ENCODE data around the gene TSC2. TPM values are rescaled to one million over a fixed set of nuclear protein-coding genes. Genes with fewer than 3 reads are reported as not detected.

Gene TSC2
- total and polyA plus RNA-seq, 9 of the 15 experiments (the other 6 are each of a cell fraction or from before 2014, with no cell fraction given), result 1.3 to 68.1 (median 16.6) TPM

DNA sequence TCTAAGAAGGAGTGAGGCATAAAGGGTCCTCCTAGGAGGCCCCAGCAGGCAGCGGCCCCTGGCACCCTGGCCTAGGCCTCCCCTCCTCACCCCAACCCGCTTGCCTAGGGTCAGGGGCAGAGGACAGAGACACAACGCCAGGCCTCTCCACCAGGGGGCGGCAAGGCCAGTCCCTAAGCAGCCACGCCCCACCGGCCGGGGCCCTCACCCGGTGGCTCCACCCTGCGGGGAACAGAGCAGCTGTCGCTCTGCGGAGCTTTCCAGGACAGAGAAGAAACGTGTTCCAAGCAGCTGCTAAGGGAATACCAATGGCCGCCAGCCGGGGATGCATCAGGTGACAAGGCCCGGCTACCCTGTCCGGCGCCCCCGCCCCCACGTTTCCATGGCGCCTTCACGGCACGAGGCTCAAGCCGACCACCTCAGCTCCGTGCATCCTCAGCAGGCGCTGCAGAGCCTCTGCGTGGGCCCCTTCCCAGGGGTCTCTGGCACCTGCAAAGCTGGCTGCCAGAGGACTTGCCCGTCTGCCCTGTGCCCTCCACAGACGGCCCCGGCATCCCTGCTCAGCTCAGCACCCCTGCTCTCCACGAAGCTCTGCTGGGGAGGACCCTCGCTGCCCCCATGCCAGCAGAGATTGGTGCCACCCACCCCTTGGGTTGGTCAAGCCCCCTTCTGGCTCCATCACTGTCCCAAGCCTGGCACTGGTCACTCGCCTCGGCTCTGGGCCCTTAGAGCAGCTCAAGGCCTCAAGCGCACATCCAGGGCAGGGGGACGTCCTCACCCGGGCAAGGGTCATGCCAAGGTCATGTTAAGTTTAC is 43.8 kb upstream of the TSC2 start (continued):
- TF ChIP-seq, protein P1, sequence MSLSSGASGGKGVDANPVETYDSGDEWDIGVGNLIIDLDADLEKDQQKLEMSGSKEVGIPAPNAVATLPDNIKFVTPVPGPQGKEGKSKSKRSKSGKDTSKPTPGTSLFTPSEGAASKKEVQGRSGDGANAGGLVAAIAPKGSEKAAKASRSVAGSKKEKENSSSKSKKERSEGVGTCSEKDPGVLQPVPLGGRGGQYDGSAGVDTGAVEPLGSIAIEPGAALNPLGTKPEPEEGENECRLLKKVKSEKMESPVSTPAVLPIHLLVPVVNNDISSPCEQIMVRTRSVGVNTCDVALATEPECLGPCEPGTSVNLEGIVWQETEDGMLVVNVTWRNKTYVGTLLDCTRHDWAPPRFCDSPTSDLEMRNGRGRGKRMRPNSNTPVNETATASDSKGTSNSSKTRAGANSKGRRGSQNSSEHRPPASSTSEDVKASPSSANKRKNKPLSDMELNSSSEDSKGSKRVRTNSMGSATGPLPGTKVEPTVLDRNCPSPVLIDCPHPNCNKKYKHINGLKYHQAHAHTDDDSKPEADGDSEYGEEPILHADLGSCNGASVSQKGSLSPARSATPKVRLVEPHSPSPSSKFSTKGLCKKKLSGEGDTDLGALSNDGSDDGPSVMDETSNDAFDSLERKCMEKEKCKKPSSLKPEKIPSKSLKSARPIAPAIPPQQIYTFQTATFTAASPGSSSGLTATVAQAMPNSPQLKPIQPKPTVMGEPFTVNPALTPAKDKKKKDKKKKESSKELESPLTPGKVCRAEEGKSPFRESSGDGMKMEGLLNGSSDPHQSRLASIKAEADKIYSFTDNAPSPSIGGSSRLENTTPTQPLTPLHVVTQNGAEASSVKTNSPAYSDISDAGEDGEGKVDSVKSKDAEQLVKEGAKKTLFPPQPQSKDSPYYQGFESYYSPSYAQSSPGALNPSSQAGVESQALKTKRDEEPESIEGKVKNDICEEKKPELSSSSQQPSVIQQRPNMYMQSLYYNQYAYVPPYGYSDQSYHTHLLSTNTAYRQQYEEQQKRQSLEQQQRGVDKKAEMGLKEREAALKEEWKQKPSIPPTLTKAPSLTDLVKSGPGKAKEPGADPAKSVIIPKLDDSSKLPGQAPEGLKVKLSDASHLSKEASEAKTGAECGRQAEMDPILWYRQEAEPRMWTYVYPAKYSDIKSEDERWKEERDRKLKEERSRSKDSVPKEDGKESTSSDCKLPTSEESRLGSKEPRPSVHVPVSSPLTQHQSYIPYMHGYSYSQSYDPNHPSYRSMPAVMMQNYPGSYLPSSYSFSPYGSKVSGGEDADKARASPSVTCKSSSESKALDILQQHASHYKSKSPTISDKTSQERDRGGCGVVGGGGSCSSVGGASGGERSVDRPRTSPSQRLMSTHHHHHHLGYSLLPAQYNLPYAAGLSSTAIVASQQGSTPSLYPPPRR (CRISPR knock-in tag; IDR thresholded peaks at IDR 0.05; ENCODE audit: borderline replicate concordance), result no peak; the same call in 1 of the 2 replicates
- TF ChIP-seq, protein P2, sequence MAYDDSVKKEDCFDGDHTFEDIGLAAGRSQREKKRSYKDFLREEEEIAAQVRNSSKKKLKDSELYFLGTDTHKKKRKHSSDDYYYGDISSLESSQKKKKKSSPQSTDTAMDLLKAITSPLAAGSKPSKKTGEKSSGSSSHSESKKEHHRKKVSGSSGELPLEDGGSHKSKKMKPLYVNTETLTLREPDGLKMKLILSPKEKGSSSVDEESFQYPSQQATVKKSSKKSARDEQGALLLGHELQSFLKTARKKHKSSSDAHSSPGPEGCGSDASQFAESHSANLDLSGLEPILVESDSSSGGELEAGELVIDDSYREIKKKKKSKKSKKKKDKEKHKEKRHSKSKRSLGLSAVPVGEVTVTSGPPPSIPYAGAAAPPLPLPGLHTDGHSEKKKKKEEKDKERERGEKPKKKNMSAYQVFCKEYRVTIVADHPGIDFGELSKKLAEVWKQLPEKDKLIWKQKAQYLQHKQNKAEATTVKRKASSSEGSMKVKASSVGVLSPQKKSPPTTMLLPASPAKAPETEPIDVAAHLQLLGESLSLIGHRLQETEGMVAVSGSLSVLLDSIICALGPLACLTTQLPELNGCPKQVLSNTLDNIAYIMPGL (CRISPR knock-in tag; IDR thresholded peaks at IDR 0.05), result 0 out of 2 replicates have a peak, but pooled peaks have one; percentile 63
- TF ChIP-seq, protein P3, sequence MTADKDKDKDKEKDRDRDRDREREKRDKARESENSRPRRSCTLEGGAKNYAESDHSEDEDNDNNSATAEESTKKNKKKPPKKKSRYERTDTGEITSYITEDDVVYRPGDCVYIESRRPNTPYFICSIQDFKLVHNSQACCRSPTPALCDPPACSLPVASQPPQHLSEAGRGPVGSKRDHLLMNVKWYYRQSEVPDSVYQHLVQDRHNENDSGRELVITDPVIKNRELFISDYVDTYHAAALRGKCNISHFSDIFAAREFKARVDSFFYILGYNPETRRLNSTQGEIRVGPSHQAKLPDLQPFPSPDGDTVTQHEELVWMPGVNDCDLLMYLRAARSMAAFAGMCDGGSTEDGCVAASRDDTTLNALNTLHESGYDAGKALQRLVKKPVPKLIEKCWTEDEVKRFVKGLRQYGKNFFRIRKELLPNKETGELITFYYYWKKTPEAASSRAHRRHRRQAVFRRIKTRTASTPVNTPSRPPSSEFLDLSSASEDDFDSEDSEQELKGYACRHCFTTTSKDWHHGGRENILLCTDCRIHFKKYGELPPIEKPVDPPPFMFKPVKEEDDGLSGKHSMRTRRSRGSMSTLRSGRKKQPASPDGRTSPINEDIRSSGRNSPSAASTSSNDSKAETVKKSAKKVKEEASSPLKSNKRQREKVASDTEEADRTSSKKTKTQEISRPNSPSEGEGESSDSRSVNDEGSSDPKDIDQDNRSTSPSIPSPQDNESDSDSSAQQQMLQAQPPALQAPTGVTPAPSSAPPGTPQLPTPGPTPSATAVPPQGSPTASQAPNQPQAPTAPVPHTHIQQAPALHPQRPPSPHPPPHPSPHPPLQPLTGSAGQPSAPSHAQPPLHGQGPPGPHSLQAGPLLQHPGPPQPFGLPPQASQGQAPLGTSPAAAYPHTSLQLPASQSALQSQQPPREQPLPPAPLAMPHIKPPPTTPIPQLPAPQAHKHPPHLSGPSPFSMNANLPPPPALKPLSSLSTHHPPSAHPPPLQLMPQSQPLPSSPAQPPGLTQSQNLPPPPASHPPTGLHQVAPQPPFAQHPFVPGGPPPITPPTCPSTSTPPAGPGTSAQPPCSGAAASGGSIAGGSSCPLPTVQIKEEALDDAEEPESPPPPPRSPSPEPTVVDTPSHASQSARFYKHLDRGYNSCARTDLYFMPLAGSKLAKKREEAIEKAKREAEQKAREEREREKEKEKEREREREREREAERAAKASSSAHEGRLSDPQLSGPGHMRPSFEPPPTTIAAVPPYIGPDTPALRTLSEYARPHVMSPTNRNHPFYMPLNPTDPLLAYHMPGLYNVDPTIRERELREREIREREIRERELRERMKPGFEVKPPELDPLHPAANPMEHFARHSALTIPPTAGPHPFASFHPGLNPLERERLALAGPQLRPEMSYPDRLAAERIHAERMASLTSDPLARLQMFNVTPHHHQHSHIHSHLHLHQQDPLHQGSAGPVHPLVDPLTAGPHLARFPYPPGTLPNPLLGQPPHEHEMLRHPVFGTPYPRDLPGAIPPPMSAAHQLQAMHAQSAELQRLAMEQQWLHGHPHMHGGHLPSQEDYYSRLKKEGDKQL (CRISPR knock-in tag; IDR thresholded peaks at IDR 0.05; ENCODE audit: borderline replicate concordance), result no peak
- TF ChIP-seq, protein P4, sequence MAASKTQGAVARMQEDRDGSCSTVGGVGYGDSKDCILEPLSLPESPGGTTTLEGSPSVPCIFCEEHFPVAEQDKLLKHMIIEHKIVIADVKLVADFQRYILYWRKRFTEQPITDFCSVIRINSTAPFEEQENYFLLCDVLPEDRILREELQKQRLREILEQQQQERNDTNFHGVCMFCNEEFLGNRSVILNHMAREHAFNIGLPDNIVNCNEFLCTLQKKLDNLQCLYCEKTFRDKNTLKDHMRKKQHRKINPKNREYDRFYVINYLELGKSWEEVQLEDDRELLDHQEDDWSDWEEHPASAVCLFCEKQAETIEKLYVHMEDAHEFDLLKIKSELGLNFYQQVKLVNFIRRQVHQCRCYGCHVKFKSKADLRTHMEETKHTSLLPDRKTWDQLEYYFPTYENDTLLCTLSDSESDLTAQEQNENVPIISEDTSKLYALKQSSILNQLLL (CRISPR knock-in tag; IDR thresholded peaks at IDR 0.05; ENCODE audit: borderline replicate concordance), result no peak
- TF ChIP-seq EGR1 (conservative IDR thresholded peaks at IDR 0.05), result peak; percentile 60
- no peak for TF ChIP-seq HMG20A (CRISPR knock-in tag; conservative IDR thresholded peaks at IDR 0.05)
- TF ChIP-seq, protein P5, sequence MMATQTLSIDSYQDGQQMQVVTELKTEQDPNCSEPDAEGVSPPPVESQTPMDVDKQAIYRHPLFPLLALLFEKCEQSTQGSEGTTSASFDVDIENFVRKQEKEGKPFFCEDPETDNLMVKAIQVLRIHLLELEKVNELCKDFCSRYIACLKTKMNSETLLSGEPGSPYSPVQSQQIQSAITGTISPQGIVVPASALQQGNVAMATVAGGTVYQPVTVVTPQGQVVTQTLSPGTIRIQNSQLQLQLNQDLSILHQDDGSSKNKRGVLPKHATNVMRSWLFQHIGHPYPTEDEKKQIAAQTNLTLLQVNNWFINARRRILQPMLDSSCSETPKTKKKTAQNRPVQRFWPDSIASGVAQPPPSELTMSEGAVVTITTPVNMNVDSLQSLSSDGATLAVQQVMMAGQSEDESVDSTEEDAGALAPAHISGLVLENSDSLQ (IDR thresholded peaks at IDR 0.05), result peak; percentile 87
- TF ChIP-seq HSF4 (CRISPR knock-in tag; IDR thresholded peaks at IDR 0.05; ENCODE audit: borderline replicate concordance), result no peak

All from K562 (cell line).